Epidermal melanocyte (primary cell): ENCODE data around the gene FAM3A.
A peak's percentile ranks its signal among the peaks of the same experiment; 100 is the strongest.

Source experiments
- DNase-seq: peaks from one replicate; pipeline ENCODE4 v3.0.0; 2011; ENCODE audit warnings: low spot score; ENCODE audit not compliant: insufficient read length

Gene FAM3A

GRCh38 chrX:154481911-154482601, 34.0 kb downstream of the FAM3A start:
- no peak for DNase-seq

GRCh38 chrX:154481195-154481594, 34.8 kb downstream of the FAM3A start:
- DNase-seq: no peak

- DNase-seq: peak; percentile 72
Measured at GRCh38 chrX:154478728-154479622, 37.1 kb downstream of the FAM3A start, which contains the start of gene LAGE3. LAGE3 (minus strand) TSS chrX:154479281; CDS start chrX:154478915, 366 bp downstream.

- DNase-seq: no peak
Measured at GRCh38 chrX:154477891-154478477, 38.0 kb downstream of the FAM3A start.

- DNase-seq: no peak
Measured at GRCh38 chrX:154476821-154477220, 39.2 kb downstream of the FAM3A start.

- no peak for DNase-seq
Measured at GRCh38 chrX:154473683-154474082, 42.3 kb downstream of the FAM3A start.

GRCh38 chrX:154472685-154473632, 43.1 kb downstream of the FAM3A start:
- no peak for DNase-seq

GRCh38 chrX:154471839-154472684, 44.0 kb downstream of the FAM3A start:
- no peak for DNase-seq

- DNase-seq: no peak
Measured at GRCh38 chrX:154470914-154471568, 45.0 kb downstream of the FAM3A start.

GRCh38 chrX:154470434-154470833, 45.6 kb downstream of the FAM3A start:
- DNase-seq: no peak

- DNase-seq: no peak
Measured at GRCh38 chrX:154469880-154470279, 46.2 kb downstream of the FAM3A start.

- DNase-seq: no peak
Measured at GRCh38 chrX:154469114-154469513, 46.9 kb downstream of the FAM3A start.

- no peak for DNase-seq
Measured at GRCh38 chrX:154468217-154468616, 47.8 kb downstream of the FAM3A start.

- DNase-seq: no peak
Measured at GRCh38 chrX:154467556-154467955, 48.5 kb downstream of the FAM3A start.

GRCh38 chrX:154466907-154467306, 49.1 kb downstream of the FAM3A start:
- no peak for DNase-seq

GRCh38 chrX:154466036-154466435, 50.0 kb downstream of the FAM3A start:
- no peak for DNase-seq

GRCh38 chrX:154465601-154466000, 50.4 kb downstream of the FAM3A start:
- DNase-seq: no peak

GRCh38 chrX:154464806-154465365, 51.1 kb downstream of the FAM3A start:
- DNase-seq: no peak

- no peak for DNase-seq
Measured at GRCh38 chrX:154463611-154464220, 52.3 kb downstream of the FAM3A start.
